GM10248 (cell line): ENCODE results near the gene FHIT.

Experiments used
- CTCF ChIA-PET: fragments of 300-600 bp; sonication (Branson Sonifier 250); formaldehyde crosslinking; extraction: SDS; loops from one replicate; lab custom pipeline; 2021; ENCODE audit warnings: antibody characterized with exemption; lab: Yijun Ruan, JAX
- POLR2A ChIA-PET: fragments of 350-650 bp; sonication (Branson Sonifier 250); formaldehyde crosslinking; extraction: SDS; loops from one replicate; lab custom pipeline; 2020; ENCODE audit warnings: antibody characterized with exemption; lab: Yijun Ruan, JAX
- DNase-seq: peaks from one replicate; pipeline ENCODE4 v3.0.0; 2012; ENCODE audit errors: extremely low spot score
- TF ChIP-seq, protein P1 (sequence below): IDR thresholded peaks from 2 replicates; pipeline ENCODE4 v1.5.1; 2012; ENCODE audit warnings: mild to moderate bottlenecking, low read depth; ENCODE audit errors: extremely low read depth, missing control alignments, control extremely low read depth

FHIT gene

DNA sequence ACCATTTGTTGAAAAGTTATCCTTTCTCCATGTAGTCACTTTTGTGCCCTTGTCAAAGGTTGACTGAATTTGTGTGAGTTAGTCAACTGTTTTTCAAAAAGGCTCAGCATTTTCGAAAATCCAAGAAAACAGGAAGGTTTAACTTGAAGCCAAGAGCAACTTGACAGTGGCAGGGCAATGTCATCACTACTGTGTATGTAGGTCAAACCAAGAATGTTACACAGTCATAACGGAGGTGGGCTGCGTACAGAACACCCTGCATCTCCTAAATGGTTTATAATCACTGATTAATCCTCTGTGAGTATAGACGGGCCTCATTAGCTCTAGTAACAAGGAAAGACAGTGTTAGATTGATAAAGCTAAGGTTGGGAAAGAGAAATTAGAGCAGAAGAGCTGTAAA, 1064.9 kb downstream of the FHIT start:
- POLR2A ChIA-PET = interaction anchor here (0.7 kb wide), 1 partner anchor 983 kb away, joined by 4 read pairs; no protein-coding TSS in a partner anchor
- TF ChIP-seq, protein P1, sequence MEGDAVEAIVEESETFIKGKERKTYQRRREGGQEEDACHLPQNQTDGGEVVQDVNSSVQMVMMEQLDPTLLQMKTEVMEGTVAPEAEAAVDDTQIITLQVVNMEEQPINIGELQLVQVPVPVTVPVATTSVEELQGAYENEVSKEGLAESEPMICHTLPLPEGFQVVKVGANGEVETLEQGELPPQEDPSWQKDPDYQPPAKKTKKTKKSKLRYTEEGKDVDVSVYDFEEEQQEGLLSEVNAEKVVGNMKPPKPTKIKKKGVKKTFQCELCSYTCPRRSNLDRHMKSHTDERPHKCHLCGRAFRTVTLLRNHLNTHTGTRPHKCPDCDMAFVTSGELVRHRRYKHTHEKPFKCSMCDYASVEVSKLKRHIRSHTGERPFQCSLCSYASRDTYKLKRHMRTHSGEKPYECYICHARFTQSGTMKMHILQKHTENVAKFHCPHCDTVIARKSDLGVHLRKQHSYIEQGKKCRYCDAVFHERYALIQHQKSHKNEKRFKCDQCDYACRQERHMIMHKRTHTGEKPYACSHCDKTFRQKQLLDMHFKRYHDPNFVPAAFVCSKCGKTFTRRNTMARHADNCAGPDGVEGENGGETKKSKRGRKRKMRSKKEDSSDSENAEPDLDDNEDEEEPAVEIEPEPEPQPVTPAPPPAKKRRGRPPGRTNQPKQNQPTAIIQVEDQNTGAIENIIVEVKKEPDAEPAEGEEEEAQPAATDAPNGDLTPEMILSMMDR = no peak
- CTCF ChIA-PET = interaction anchor here (1.1 kb wide), 1 partner anchor 11 kb away, joined by 3 read pairs; no protein-coding TSS in a partner anchor
- DNase-seq = no peak

DNA sequence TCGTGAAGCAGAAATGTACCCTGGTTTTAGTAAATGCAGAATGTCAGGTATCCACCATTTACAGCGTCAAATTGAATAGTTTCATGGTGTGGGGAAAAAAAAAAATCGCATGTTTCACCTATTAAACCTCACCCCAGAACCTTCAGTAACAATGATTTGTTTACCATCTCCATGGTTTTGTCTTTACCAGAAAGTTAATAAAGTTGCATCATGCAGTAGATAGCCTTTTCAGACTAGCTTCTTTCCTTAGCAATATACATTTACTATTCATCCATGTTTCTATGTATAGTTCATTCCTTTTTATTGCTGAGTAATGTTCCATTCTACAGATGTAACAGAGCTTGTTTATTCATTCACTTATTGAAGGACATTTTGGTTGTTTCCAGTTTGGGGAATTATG, 1066.1 kb downstream of the FHIT start:
- ChIA-PET POLR2A (no interaction called here), CTCF (interaction anchor here (0.8 to 1.1 kb wide), 2 partner anchors 10 to 12 kb away, joined by 3 read pairs; no protein-coding TSS in a partner anchor)
- TF ChIP-seq, protein P1 = no peak
- no peak for DNase-seq

DNA sequence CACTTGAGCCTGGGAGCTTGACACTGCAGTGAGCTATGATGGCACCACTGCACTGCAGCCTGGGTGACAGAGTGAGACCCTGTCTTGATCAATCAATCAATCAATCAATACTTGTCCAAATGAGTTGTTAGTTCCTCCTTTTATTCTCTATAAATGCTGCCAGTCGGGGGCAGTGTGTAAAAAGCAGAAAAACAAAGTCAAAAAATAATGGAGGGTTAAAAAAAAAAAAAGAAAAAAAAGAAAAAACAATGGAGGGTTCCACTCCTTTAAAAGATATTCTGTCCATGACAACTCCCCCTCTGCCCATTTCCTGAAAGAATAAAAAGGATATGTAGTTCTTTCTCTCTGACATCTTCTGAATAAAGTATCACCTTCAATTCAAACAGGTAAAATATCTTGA, 1068.6 kb downstream of the FHIT start:
- ChIA-PET CTCF (no interaction called here), POLR2A (no interaction called here)
- TF ChIP-seq, protein P1 = no peak
- DNase-seq = no peak

DNA sequence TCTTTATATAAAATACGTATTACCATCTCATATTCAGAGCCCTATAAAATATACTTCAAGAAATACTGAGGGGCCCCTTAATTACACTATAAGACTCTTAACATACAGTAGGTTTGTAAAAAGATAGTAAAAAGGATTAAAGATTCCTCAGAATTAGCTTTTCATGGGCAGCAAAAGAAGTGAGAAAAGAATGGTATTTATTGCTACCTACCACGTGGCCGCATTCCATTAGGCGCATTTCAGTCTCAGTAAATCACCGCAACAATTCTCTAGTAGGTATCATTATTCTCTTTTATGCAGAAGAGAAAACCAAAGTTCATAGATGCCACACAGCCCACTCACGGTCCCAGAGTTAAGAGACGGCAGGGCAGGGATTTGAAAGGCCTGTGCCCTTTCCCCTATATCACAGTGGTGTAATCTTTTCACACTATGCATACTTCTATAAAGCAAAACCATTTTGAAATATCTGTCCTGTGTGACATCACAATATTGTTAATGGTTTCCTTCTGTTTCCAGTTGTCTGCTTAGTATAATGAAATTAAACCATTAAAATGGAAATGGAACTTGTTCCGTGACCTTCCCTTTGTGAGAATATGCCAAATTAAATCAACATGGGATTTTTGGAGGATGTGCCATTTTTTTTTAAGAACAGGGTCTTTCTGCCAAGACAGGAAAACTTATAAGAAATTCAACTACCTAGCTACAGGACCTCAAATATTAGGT, 1072.2 kb downstream of the FHIT start:
- TF ChIP-seq, protein P1 = no peak
- no peak for DNase-seq
- POLR2A ChIA-PET = no interaction called here
- CTCF ChIA-PET = no interaction called here

DNA sequence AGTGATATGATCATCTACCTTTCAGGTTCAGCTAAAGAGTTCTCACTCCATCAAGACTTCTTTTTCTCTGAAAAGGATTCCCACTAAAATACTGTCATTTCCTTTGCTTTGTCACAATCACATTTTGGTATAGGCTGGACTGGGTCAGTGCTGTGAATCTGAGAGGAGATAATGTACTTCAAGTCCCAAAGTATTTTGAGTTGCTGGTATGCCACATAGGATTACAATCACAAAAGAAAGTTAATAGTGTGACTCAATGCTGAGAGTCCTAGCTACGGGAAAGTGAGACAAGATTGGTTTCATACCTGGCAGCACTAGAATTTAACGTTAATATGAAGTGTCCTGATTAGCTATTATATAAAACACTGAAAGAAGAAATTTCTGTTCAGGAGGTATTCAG, 1073.5 kb downstream of the FHIT start:
- TF ChIP-seq, protein P1 = no peak
- POLR2A ChIA-PET = no interaction called here
- CTCF ChIA-PET = interaction anchor here (1.1 kb wide), 1 partner anchor 9 kb away, joined by 3 read pairs; no protein-coding TSS in a partner anchor
- DNase-seq = no peak

DNA sequence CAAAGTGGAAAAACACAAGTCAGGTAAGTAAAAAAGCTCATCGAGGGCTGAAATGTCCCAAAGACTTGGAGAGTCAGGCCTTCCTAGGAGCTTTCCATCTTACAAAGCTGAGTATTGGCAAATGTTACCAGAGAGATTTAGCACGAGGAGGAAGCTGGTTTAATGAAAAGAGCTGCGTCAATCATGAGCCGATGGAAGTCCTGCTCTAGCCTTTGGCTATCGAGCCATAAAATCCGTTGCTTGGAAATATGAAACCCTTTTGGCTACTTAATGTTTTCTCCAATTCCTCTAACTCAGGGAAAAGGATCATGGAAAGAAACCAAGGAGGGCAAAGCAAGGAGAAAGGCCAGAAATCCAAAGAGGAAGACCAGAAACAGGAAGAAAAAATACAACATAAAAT, 1074.6 kb downstream of the FHIT start:
- no peak for DNase-seq
- ChIA-PET POLR2A (no interaction called here), CTCF (interaction anchor here (1.1 to 1.2 kb wide), 2 partner anchors 64 to 79 kb away, joined by 3 read pairs; no protein-coding TSS in a partner anchor)
- TF ChIP-seq, protein P1 = no peak
